ENCODE results near the gene CDK3. TPM values are rescaled to one million over a fixed set of nuclear protein-coding genes. Genes with fewer than 3 reads are reported as not detected.

CDK3 gene
- total and polyA plus RNA-seq, 2 of the 4 experiments (the other 2 are of a cell fraction) = 0.72 to 8.8 TPM

- no peak overlapping the region for H2BK5ac ChIP-seq (ENCODE audit: low read depth, low read length, poor library complexity, severe bottlenecking)
- no peak overlapping the region for H4K91ac ChIP-seq (ENCODE audit: insufficient read depth, low read depth, low read length)
- H2AFZ ChIP-seq (replicated peaks; ENCODE audit: low read length, poor library complexity) = no peak overlapping the region
- no peak overlapping the region for H2BK120ac ChIP-seq (ENCODE audit: low read depth, low read length)
- H4K5ac ChIP-seq (ENCODE audit: low read depth, low read length) = no peak overlapping the region
- no peaks in the 10 kb centered on the region for H3K9me1 ChIP-seq (ENCODE audit: insufficient read depth, low read length)
- dilution Hi-C loops (cut with HindIII; ENCODE audit: low sequenced_read_pairs, unreplicated experiment) (no loop called here), intact Hi-C loops (cut with micrococcal nuclease) (loop anchor here (5.0 kb wide), 1 partner anchor 290 kb away; no protein-coding TSS in a partner anchor), in situ Hi-C loops (cut with MboI; ENCODE audit: low sequenced_read_pairs) (loop anchor here (5.0 kb wide), 1 partner anchor 95 kb away; no protein-coding TSS in a partner anchor)
- no peaks in the 10 kb centered on the region for H4K20me1 ChIP-seq (ENCODE audit: insufficient read depth, low read length)
- H3K4me3 ChIP-seq (ENCODE audit: insufficient read depth, low read depth, low read length) = no peak overlapping the region
- H3K4me2 ChIP-seq (ENCODE audit: low read depth, low read length) = no peak overlapping the region
- no peak overlapping the region for H3K14ac ChIP-seq (replicated peaks; ENCODE audit: low read depth, low read length)
- ATAC-seq (ENCODE audit: low read depth) (no peak), DNase-seq (no peak)
- H3K9ac ChIP-seq (ENCODE audit: low read depth, low read length) = no peak overlapping the region
- no peaks in the 10 kb centered on the region for H3K27me3 ChIP-seq (ENCODE audit: control insufficient read depth, insufficient read depth, low read length)
- no peaks in the 10 kb centered on the region for H3K9me3 ChIP-seq (ENCODE audit: control insufficient read depth, insufficient read depth, low read length)
- H2AK5ac ChIP-seq (ENCODE audit: low read depth, low read length) = no peak overlapping the region
- H3K79me1 ChIP-seq (ENCODE audit: low read depth in 1 of 2, low read length in 2 of 2) = peaks cover 0 to 3% of the 10 kb centered on the region in 2 experiments; a peak in 1 of 4 replicates
- no peak overlapping the region for H4K8ac ChIP-seq (ENCODE audit: low read depth in 2 of 2, low read length in 2 of 2)
- no peak overlapping the region for H3K4ac ChIP-seq (ENCODE audit: low read depth, low read length)
- no peak overlapping the region for H3K23ac ChIP-seq (ENCODE audit: low read depth, low read length)
- peaks cover 7% of the 10 kb centered on the region for H3K4me1 ChIP-seq (ENCODE audit: control insufficient read depth, insufficient read depth, low read length)
- no peaks in the 10 kb centered on the region for H3K36me3 ChIP-seq (ENCODE audit: control insufficient read depth, insufficient read depth, low read length)
- BruUV-seq (replicated peaks) = no TSS peak
- no peak overlapping the region for H3K27ac ChIP-seq (ENCODE audit: insufficient read depth, low read length)
- no peak overlapping the region for H3K18ac ChIP-seq (ENCODE audit: low read depth, low read length)
- H2BK15ac ChIP-seq (ENCODE audit: low read depth, low read length) = no peak overlapping the region
- no peak overlapping the region for H3K56ac ChIP-seq (ENCODE audit: extremely low read depth, insufficient read depth, low read length)
- 94% methylated on average over 12 of the region's 39 CpGs; no CpG with 5 or more reads in 1 of the 2 experiments for WGBS, 2 experiments (ENCODE audit: extremely low coverage in 2 of 2, insufficient read length in 1 of 2)
- H2AK9ac ChIP-seq (replicated peaks; ENCODE audit: low read depth, low read length, poor library complexity) = no peak overlapping the region
- ChIA-PET POLR2A (ENCODE audit: unreplicated experiment) (no interaction called here), CTCF (interaction anchor here (1.3 kb wide), 1 partner anchor 102 kb away, joined by 4 read pairs; the partner anchor contains the start of gene MRPL38)
- H2BK20ac ChIP-seq (ENCODE audit: low read depth, low read length) = no peak overlapping the region
- TF ChIP-seq FOS (IDR thresholded peaks at IDR 0.05; ENCODE audit: low read depth, low read length) = no peak
- TF ChIP-seq RCOR1 (IDR thresholded peaks at IDR 0.05; ENCODE audit: insufficient replicate concordance, low read length) = no peak
- TF ChIP-seq MAZ (IDR thresholded peaks at IDR 0.05; ENCODE audit: borderline replicate concordance, low read depth, low read length) = no peak
- no peak for TF ChIP-seq MXI1 (IDR thresholded peaks at IDR 0.05; ENCODE audit: borderline replicate concordance, low read depth, low read length)
- no peak for TF ChIP-seq BHLHE40 (IDR thresholded peaks at IDR 0.05; ENCODE audit: low read depth, low read length)
- TF ChIP-seq CTCF (conservative IDR thresholded peaks at IDR 0.05; ENCODE audit: low read depth, low read length) = no peak
- TF ChIP-seq POLR2A (IDR thresholded peaks at IDR 0.05; ENCODE audit: low read depth, low read length) = no peak
- TF ChIP-seq USF2 (IDR thresholded peaks at IDR 0.05; ENCODE audit: low read depth, low read length) = no peak
- TF ChIP-seq RFX5 (IDR thresholded peaks at IDR 0.05; ENCODE audit: low read depth, low read length) = no peak
- no peak for TF ChIP-seq CEBPB (IDR thresholded peaks at IDR 0.05; ENCODE audit: low read depth, low read length)
- no peak for TF ChIP-seq RAD21 (IDR thresholded peaks at IDR 0.05; ENCODE audit: low read length)
- no peak for TF ChIP-seq CHD1 (IDR thresholded peaks at IDR 0.05; ENCODE audit: low read depth, low read length)
- TF ChIP-seq SMC3 (IDR thresholded peaks at IDR 0.05; ENCODE audit: low read depth, low read length) = no peak
- TF ChIP-seq ELK1 (IDR thresholded peaks at IDR 0.05; ENCODE audit: borderline replicate concordance, low read depth, low read length) = no peak
- no peak for TF ChIP-seq NFE2L2 (IDR thresholded peaks at IDR 0.05; ENCODE audit: low read depth, low read length)
Measured at GRCh38 chr17:76007131-76007849, 6.6 kb downstream of the CDK3 start.

Data from IMR-90 (cell line).